GM23338 (cell line): Measurements from ENCODE around the gene QRFPR.

ENCODE experiments used
- CREB1 ChIP-seq: fragments of 250-450 bp; sonication (Bioruptor Pico); IDR thresholded peaks from 2 replicates; pipeline ENCODE4 v1.5.0; 2020; ENCODE audit warnings: low read depth, mild to moderate bottlenecking, moderate library complexity
- CTCF ChIP-seq, 2 experiments: fragments of 200-600 bp in 1 of 2; sonication (generic) in 1 of 2; conservative IDR thresholded peaks; 2 replicates each; pipeline versions ENCODE4 v1.5.1 to v1.6.1; 2016 to 2017; ENCODE audit warnings: antibody characterized with exemption in 2 of 2, low read depth in 2 of 2, mild to moderate bottlenecking in 2 of 2, moderate library complexity in 1 of 2
- EZH2 ChIP-seq: fragments of 200-600 bp; sonication (generic); IDR thresholded peaks from one replicate; pipeline ENCODE4 v1.8.0; 2017; ENCODE audit warnings: antibody characterized with exemption, mild to moderate bottlenecking, low read depth; ENCODE audit not compliant: unreplicated experiment
- POLR2AphosphoS5 ChIP-seq: IDR thresholded peaks from 2 replicates; pipeline ENCODE4 v1.6.1; 2016; ENCODE audit warnings: antibody characterized with exemption, low read depth
- REST ChIP-seq: IDR thresholded peaks from one replicate; pipeline ENCODE4 v1.6.1; 2018; ENCODE audit warnings: antibody characterized with exemption; ENCODE audit not compliant: unreplicated experiment
- ZNF114 ChIP-seq: fragments of 250-450 bp; sonication (Bioruptor Pico); IDR thresholded peaks from 2 replicates; pipeline ENCODE4 v1.5.0; 2020; ENCODE audit warnings: mild to moderate bottlenecking, moderate library complexity

- no peak for TF ChIP-seq CTCF (conservative IDR thresholded peaks at IDR 0.05; ENCODE audit: low read depth in 2 of 2)
- TF ChIP-seq ZNF114 (CRISPR knock-in tag): no peak
- no peak for TF ChIP-seq EZH2
- TF ChIP-seq REST: no peak
- TF ChIP-seq CREB1 (CRISPR knock-in tag): no peak
- TF ChIP-seq POLR2AphosphoS5: no peak
Measured at GRCh38 chr4:121379276-121379675, 1.5 kb downstream of the QRFPR start.
